Measurements from ENCODE around the gene INPPL1.

INPPL1 gene

DNA sequence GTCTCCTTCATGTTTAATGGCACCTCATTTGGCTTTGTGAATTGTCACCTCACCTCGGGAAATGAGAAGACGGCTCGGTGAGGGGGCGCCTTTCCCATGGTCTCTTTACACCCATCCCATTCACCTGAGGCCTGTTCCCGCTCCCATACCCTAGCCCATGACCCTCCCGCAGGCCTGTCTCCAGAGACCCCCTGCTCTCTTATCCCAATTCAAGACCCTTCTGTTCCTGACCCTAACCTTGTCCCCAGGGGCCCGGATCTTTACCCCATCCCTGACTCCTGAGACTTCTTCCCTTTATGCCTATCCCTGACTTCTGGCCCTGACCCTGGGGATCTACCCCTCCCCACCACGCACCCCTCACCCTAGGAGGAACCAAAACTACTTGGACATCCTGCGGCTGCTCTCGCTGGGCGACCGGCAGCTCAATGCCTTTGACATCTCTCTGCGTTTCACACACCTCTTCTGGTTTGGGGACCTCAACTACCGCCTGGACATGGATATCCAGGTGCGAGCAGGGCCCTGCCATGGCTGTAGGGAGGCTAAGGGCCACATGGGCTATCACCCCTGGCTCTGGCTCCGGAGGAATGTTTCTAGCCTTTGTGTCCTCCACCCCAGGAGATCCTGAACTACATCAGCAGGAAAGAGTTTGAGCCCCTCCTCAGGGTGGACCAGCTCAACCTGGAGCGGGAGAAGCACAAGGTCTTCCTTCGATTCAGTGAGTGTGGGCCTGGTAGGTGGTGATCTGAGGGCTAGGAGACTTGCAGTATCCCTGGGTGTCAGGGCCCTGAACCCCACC, 7.9 kb downstream of the INPPL1 start:
- in situ Hi-C loops (cut with HindIII; ENCODE audit: low sequenced_read_pairs) = no loop called here

DNA sequence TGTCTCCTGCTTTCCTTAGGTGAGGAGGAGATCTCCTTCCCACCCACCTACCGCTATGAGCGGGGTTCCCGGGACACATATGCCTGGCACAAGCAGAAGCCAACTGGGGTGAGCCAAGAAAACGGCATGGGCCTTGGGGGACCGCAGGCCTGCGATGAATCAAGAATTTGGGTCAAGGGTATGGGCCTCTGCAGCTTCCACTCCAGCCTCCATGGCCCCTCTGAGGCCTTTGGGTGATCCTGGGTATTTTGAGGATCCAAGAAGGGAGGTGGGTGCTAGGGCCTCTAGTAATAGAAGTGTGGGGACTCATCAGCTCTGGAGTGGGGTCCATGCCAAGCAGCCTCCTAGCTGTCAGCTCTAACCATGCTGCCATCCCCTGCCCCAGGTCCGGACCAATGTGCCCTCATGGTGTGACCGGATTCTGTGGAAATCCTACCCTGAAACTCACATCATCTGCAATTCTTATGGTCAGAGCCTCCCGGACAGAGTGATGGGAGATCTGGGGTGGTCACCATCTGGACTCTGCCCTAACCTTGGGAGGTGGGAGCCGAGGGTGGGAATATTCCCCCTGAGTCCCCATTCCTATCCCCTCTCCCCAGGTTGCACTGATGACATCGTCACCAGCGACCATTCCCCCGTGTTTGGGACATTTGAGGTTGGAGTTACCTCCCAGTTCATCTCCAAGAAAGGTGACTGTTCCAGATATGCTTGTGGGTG, 8.6 kb downstream of the INPPL1 start:
- in situ Hi-C loops (cut with HindIII; ENCODE audit: low sequenced_read_pairs) = no loop called here

DNA sequence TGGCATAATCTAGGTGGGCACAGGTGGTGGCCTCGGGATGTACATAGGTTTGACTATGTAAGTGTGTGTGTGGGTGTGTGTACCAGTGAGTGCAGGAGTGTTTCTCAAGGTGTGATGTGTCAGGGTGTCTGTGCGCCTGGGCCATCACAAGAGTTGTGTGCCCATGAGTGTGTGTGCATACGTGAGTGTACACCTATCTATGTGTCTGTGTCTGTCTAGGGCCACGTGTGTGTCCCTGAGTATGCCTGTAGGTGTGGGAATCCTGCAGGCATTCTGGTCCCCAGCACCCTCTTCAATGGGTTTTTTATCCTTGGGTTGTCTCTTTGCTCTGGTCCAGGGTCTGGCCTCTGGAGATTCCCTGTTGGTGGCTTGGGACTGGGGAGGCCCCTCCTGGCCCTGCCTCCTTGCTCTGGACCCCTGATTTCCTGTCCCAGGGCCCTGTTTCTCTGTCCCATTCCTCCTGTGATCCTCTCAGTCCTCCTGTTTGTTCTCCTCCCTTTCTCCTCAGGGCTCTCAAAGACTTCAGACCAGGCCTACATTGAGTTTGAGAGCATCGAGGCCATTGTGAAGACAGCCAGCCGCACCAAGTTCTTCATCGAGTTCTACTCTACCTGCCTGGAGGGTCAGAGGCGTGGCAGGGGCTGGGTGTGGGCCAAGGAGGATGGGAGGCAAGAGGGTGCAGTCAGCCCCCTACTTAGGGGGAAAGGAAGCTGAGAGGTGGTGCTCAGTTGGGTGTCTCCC, 9.4 kb downstream of the INPPL1 start:
- in situ Hi-C loops (cut with HindIII; ENCODE audit: low sequenced_read_pairs) = no loop called here

DNA sequence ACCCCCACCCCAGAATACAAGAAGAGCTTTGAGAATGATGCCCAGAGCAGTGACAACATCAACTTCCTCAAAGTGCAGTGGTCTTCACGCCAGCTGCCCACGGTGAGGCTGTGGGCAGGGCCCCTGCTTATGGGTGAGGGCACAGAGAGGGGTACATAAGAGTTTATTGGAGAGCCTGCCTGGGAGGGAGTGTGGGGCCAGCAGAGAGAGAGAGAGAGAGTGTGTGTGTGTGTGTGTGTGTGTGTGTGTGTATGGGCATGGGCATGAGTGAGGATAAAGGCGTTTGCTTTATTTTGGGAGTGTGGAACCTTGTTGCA, 9.9 kb downstream of the INPPL1 start:
- in situ Hi-C loops (cut with HindIII; ENCODE audit: low sequenced_read_pairs) = no loop called here

DNA sequence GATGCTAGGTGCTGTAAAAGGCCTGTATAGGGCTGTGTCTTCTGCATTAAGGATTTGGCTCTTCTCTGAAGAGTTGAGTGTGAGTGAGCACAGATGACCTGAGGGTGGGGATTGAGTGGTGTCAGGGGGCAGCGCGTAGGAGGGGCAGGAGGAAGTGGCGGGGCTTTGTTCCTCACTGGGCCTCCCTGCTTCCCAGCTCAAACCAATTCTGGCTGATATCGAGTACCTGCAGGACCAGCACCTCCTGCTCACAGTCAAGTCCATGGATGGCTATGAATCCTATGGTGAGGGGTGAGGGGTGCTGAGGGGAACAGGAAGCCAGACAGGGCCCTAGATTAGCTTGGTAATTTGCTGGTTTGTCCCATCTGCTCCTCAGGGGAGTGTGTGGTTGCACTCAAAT, 10.4 kb downstream of the INPPL1 start:
- in situ Hi-C loops (cut with HindIII; ENCODE audit: low sequenced_read_pairs) = no loop called here

DNA sequence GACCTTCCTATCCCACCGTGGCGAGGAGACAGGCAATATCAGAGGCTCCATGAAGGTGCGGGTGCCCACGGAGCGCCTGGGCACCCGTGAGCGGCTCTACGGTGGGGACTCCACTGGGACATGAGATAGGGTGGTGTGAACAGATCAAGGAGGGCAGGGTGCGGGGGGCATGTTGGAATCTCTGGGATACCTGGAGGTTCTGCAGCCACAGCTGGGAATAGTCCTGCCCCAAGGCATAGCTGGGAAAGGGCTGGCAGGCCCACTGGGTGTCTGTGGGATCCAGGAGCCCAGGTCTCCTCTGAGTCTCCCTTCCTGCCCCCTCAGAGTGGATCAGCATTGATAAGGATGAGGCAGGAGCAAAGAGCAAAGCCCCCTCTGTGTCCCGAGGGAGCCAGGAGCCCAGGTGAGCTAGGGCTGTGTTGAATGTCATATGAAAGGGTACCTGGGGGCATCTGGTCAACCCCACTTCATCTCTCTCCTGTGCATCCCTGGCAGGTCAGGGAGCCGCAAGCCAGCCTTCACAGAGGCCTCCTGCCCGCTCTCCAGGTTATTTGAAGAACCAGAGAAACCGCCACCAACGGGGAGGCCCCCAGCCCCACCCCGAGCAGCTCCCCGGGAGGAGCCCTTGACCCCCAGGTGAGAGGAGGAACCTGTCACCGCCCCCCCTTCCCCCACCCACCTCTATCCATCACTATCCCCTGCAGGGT, 10.9 kb downstream of the INPPL1 start:
- in situ Hi-C loops (cut with HindIII; ENCODE audit: low sequenced_read_pairs) = no loop called here

DNA sequence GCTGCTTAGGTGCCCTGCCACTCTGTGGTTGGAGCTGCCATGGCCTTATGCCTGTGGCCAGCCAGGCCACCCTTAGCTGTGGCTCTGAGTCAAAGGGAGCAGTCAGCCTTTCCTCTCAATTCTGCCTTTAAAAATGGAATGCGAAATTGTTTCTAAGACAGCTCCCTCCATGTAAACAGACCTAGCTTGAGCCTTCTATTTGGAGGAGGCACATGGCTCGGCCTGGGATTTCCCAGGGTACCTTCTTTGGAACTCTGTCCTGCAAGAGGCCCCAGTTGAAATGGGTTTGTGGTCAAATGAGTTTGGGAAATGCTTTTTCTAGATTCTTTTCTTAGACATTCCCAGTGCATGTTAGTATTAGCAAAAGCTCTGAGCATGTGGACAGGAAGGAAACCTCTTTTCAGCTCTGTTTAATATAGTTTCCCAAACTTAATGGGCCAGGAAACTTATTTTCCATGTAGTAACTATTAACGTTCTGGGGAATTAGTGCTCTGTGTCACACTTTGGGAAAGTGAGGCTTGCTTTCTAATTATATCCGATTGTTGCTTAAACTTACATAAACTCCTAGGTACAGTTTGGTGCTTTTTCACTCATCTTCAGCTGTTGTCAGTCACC, 11.6 kb downstream of the INPPL1 start:
- in situ Hi-C loops (cut with HindIII; ENCODE audit: low sequenced_read_pairs) = no loop called here

DNA sequence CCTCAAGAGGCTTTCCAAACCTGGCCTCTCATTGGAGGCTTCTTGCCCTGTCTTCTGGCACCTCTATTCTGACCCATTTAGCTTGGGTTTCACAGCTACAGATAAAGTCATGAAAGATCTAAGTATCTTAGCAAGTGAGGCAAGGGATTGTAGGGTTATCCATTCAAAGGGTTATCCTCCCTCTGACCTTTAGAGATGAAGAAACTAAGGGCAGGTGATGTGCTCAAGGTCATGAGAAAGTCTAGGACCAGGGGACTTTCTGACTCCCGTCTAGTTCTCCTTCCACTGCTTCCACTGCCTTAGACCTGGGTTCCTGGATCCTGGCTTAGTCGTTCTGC, 12.2 kb downstream of the INPPL1 start:
- in situ Hi-C loops (cut with HindIII; ENCODE audit: low sequenced_read_pairs) = no loop called here

DNA sequence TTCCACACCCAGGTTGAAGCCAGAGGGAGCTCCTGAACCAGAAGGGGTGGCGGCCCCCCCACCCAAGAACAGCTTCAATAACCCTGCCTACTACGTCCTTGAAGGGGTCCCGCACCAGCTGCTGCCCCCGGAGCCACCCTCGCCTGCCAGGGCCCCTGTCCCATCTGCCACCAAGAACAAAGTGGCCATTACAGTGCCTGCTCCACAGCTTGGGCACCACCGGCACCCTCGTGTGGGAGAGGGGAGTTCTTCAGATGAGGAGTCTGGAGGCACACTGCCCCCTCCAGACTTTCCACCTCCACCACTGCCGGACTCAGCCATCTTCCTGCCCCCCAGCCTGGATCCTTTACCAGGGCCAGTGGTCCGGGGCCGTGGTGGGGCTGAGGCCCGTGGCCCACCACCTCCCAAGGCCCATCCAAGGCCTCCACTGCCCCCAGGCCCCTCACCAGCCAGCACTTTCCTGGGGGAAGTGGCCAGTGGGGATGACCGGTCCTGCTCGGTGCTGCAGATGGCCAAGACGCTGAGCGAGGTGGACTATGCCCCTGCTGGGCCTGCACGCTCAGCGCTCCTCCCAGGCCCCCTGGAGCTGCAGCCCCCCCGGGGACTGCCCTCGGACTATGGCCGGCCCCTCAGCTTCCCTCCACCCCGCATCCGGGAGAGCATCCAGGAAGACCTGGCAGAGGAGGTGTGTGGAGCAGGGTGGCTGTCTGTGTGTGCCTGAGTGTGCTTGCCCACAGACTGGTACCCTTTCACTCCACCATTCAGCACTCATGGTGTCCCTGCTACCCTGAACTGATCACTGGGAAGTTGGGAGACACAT, 12.8 kb downstream of the INPPL1 start:
- in situ Hi-C loops (cut with HindIII; ENCODE audit: low sequenced_read_pairs) = no loop called here

DNA sequence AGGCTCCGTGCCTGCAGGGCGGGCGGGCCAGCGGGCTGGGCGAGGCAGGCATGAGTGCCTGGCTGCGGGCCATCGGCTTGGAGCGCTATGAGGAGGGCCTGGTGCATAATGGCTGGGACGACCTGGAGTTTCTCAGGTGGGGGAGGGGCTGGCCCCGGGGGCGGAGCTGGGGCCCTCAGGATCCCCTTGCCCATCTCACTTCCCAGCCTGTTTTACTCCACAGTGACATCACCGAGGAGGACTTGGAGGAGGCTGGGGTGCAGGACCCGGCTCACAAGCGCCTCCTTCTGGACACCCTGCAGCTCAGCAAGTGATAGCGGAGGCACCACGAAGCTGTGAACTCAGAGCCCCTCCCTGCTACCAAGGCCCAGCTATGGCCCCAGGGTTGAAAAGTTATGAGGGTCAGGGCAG, 13.5 kb downstream of the INPPL1 start:
- in situ Hi-C loops (cut with HindIII; ENCODE audit: low sequenced_read_pairs) = no loop called here

DNA sequence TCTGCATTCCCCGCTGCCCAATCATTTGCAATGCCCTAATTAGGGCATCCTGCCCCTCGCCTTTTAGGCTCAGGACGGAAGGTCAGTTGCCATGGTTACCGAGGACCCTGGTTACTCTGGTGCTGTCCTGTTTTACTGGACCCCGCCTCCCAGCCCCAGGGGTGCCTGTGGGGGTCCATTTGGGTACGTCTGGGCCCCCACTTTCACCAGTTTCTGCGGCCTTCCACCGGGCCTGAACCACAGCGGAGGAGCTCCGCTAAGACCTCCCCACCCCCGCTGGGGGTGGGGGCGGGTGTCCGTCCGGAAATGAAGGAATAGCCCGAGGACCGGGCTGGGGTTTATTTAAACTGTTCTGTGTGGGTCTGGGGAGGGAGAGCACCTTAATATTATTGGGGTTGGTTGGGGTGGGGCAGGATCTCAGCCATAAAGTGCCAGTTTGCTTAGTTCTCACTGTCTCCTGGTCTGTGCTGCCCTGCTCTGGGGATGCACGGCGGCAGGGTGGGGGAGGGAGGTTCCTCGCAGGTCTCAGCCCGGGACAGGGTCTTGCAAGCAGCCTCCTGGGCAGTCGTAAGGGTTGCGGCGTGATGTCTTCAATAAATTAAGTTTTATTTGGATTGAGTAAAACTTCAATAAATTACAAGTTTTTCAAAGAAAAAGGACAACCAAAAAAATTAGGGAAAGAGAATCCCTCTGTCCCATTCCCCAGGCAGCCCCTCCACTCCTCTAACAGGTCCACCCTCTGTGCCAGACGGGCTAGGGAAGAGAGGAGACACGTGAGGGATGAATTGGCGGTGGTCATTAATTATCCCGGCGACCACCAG, 14.1 kb downstream of the INPPL1 start:
- in situ Hi-C loops (cut with HindIII; ENCODE audit: low sequenced_read_pairs) = no loop called here

DNA sequence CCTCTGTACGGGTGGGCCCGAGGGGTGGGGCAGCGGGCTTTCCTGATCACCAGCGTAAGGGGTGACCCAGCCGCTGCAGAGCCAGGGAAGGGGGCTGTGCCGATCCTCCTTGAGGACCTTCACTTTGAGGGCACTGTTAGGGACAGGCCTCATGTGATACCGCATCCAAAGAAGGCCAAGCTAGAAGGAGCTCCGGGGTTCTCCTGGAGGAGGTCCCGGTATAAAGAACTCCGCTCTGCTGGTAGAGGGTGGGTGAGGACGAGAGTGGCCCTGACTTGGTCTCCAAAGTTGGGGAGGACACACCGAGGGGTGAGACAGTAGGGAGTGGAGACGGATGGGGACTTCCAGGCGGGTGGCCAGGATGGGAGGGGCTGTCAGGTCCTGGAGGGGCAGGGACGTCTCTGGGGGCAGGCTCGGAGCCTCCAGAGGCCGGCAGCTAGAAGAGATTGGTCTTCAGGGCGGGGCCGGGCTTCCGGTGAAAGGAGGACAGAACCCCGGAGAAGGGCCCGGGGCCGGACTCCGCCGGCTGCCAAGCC, 14.8 kb downstream of the INPPL1 start:
- in situ Hi-C loops (cut with HindIII; ENCODE audit: low sequenced_read_pairs) = no loop called here

DNA sequence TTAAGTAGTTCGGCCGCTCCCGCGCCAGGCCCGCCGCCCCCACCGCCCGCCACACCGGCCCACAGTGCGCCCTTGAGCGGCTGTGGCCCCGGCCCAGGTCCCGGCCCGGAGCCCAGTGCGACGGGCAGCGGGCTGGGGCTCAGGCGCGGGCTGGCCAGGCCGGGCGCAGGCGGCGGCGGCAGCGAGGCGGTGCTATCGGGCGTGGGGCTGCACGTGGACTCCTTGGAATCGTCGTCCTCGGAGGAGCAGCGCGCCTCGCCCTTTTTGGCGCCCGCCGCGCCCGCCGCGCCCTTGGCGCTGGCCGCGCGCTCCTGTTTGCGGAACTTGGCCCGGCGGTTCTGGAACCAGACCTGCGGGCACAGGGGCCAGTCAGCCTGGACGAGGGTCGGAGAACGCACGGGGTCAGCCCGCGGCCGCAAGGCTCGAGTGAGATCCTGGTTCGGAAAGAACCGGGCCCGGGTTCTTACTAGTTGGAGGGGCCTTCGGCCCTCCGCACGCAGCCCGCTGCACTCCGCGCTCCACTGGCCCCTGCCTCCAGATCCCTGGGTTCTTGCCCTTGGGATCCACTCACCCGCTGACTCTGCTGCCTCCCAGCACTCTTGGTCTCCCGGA, 15.4 kb downstream of the INPPL1 start:
- in situ Hi-C loops (cut with HindIII; ENCODE audit: low sequenced_read_pairs) = loop anchor here (10.0 kb wide), 1 partner anchor 215 kb away; no protein-coding TSS in a partner anchor

DNA sequence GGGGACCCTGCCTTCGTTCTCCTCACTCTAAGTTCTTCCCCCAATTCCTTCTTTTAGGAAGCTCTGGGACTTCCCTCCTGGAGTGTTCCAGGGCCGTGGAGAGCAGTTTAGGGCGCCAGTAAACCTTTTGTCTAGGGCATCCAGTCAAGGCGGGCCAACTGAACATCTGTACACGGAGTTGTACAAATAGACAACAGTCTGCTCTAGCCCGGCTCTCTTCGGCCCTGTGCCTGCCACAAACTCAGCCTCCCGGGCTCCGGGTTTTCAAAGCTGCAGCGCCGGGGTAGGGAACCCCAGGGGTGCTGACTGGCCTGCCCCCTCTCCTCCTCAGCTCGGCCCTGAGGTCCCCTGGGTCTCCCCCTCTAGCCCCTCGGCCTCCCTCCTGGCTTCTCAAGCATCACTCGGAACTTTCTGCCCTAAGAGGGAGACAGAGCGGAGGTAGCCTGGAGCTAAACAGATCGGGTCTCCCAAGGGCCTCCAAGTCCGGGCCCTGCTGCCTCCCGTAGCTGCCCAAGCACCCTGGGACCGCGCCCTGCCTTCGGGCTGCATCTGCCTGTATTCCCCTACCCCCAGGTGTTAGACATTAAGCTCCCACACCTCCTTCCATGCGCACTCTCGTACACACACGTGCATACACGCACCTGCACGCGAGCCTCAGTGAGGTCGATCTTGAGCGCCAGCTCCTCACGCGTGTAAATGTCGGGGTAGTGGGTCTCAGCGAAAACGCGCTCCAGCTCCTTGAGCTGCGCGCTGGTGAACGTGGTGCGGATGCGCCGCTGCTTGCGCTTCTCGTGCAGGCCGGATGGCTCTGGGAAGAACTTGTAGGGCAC, 16.1 kb downstream of the INPPL1 start:
- in situ Hi-C loops (cut with HindIII; ENCODE audit: low sequenced_read_pairs) = loop anchor here (10.0 kb wide), 1 partner anchor 216 kb away; no protein-coding TSS in a partner anchor

DNA sequence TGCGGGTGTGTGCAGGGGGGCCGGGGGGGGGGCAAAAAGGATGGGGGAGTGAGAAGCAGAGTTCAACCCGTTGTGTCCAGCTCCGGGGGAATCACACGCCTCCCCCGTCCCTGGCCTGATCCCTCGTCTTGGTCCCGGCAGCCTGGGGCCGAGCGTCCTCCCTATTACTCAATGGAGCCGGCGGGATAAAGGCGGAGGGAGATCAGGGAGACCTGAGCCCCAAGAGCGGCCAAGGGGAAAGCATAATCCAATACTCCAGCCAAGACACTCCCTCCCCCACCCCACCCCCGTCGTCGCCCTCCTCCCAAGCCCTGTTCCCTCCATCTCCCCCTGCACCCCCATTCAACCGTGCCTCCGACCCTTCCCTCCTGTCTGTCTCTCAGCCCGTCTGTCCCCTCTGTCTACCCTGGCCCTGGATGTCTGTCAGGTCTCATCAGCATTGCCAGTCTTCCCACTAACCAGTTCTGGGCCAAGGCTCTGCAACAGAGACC, 16.8 kb downstream of the INPPL1 start:
- in situ Hi-C loops (cut with HindIII; ENCODE audit: low sequenced_read_pairs) = loop anchor here (10.0 kb wide), 1 partner anchor 217 kb away; no protein-coding TSS in a partner anchor

DNA sequence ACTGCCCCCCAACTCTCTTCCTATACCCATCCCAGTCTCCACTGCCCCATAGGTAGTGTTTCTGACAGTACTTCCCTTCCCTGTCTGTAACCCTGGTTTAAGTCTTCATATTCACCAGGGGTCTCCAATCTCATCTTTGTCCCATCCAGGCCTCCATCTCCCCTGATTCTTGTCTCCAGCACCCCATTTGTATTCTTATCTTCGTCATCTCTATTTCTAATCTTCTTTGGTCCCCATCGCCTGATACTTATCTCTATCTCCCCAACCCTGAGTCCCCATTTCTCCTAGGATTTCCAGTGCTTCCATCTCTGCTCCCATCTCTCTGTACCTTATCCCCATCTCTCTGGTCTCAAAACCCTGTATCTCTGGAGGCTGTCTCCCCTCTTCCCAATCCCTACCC, 17.6 kb downstream of the INPPL1 start:
- in situ Hi-C loops (cut with HindIII; ENCODE audit: low sequenced_read_pairs) = loop anchor here (10.0 kb wide), 1 partner anchor 217 kb away; no protein-coding TSS in a partner anchor
